C4-2B (cell line): ENCODE results near the gene ITPR2.

Source experiments
- ZFX ChIP-seq: fragments of 450-650 bp; IDR thresholded peaks from 2 replicates; pipeline ENCODE4 v1.6.1; 2017
- TF ChIP-seq, protein P1 (sequence below): fragments of 450-650 bp; conservative IDR thresholded peaks from 2 replicates; pipeline ENCODE4 v1.5.1; 2017; ENCODE audit warnings: mild to moderate bottlenecking

DNA sequence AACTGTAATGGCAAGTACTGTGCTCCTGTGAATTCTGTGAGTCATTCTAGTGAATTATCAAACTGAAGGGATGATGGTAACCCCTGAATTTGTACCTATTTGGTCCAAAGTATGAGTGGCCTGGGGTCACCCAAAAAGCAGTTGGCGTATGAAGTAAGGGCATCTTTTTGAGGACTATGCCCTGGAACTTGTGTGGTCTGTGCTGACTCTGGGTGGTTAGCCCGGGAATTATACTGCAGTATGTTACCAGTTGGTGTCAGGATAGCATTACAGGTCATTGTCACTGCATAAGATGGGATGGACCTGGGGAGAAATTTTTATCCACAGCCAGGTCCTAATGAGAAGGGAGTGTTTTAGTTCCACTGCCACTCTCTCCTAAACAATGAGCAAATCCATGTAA, 462.9 kb downstream of the ITPR2 start:
- TF ChIP-seq, protein P1, sequence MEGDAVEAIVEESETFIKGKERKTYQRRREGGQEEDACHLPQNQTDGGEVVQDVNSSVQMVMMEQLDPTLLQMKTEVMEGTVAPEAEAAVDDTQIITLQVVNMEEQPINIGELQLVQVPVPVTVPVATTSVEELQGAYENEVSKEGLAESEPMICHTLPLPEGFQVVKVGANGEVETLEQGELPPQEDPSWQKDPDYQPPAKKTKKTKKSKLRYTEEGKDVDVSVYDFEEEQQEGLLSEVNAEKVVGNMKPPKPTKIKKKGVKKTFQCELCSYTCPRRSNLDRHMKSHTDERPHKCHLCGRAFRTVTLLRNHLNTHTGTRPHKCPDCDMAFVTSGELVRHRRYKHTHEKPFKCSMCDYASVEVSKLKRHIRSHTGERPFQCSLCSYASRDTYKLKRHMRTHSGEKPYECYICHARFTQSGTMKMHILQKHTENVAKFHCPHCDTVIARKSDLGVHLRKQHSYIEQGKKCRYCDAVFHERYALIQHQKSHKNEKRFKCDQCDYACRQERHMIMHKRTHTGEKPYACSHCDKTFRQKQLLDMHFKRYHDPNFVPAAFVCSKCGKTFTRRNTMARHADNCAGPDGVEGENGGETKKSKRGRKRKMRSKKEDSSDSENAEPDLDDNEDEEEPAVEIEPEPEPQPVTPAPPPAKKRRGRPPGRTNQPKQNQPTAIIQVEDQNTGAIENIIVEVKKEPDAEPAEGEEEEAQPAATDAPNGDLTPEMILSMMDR = no peak
- no peak for TF ChIP-seq ZFX
